ENCODE data around the gene MTURN. TPM values are rescaled to one million over a fixed set of nuclear protein-coding genes. Genes with fewer than 3 reads are reported as not detected.
A peak's percentile ranks its signal among the peaks of the same experiment; 100 is the strongest.

Gene MTURN
- total RNA-seq, 1 donor from 2014 or later, result 18.0 TPM

- Mint-ChIP-seq H3K27ac (peak overlapping the region; percentile 39), H3K4me3 (peak overlapping the region; percentile 38), H3K36me3 (peaks cover 2% of the 10 kb centered on the region), H3K9me3 (no peaks in the 10 kb centered on the region), H3K4me1 (peaks cover 86% of the 10 kb centered on the region), H3K27me3 (ENCODE audit: insufficient read depth, low read depth) (peaks cover 15% of the 10 kb centered on the region)
- no peak overlapping the region for H3K4me3 ChIP-seq
- peaks cover 30% of the 10 kb centered on the region for H3F3A ChIP-seq (ENCODE audit: low read depth)
- peaks cover 9% of the 10 kb centered on the region for H4K20me1 ChIP-seq (ENCODE audit: low read depth)
- no peak overlapping the region for H3K27ac ChIP-seq
- H3K4me2 ChIP-seq, result no peak overlapping the region
- H3K36me3 ChIP-seq, result no peaks in the 10 kb centered on the region
- no peak overlapping the region for H2AFZ ChIP-seq (replicated peaks)
- no peak for DNase-seq (ENCODE audit: low spot score)
- no peaks in the 10 kb centered on the region for H3K9me3 ChIP-seq (ENCODE audit: low read depth)
- H3K4me1 ChIP-seq, result peaks cover 41% of the 10 kb centered on the region
- H3K27me3 ChIP-seq, result no peaks in the 10 kb centered on the region
- TF ChIP-seq EZH2 (IDR thresholded peaks at IDR 0.05) (no peak), EZH2phosphoT487 (IDR thresholded peaks at IDR 0.05) (no peak), CTCF (IDR thresholded peaks at IDR 0.05) (no peak)
- H3K79me2 ChIP-seq (ENCODE audit: low read depth), result no peaks in the 10 kb centered on the region
- no peak overlapping the region for H3K9ac ChIP-seq
Observed at GRCh38 chr7:30166155-30166840, 31.5 kb downstream of the MTURN start.

- peaks cover 15% of the 10 kb centered on the region for H3K27me3 Mint-ChIP-seq (ENCODE audit: insufficient read depth, low read depth)
- peak overlapping the region; percentile 17 for H3K27ac Mint-ChIP-seq
- Histone ChIP-seq H3F3A (ENCODE audit: low read depth) (peaks cover 27% of the 10 kb centered on the region), H3K4me3 (no peak overlapping the region), H3K4me1 (peaks cover 35% of the 10 kb centered on the region), H4K20me1 (ENCODE audit: low read depth) (peaks cover 4% of the 10 kb centered on the region), H3K9ac (no peak overlapping the region), H3K36me3 (no peaks in the 10 kb centered on the region), H3K27me3 (no peaks in the 10 kb centered on the region), H3K27ac (no peak overlapping the region), H3K4me2 (no peak overlapping the region), H2AFZ (replicated peaks) (no peak overlapping the region), H3K9me3 (ENCODE audit: low read depth) (no peaks in the 10 kb centered on the region), H3K79me2 (ENCODE audit: low read depth) (no peaks in the 10 kb centered on the region)
- H3K36me3 Mint-ChIP-seq, result peaks cover 2% of the 10 kb centered on the region
- no peak for DNase-seq (ENCODE audit: low spot score)
- peak overlapping the region; percentile 57 for H3K4me3 Mint-ChIP-seq
- TF ChIP-seq CTCF (IDR thresholded peaks at IDR 0.05) (no peak), EZH2phosphoT487 (IDR thresholded peaks at IDR 0.05) (no peak), EZH2 (IDR thresholded peaks at IDR 0.05) (no peak)
- H3K4me1 Mint-ChIP-seq, result peaks cover 83% of the 10 kb centered on the region
- H3K9me3 Mint-ChIP-seq, result no peaks in the 10 kb centered on the region
Observed at GRCh38 chr7:30166841-30167235, 32.1 kb downstream of the MTURN start.

- H3K4me1 ChIP-seq, result peaks cover 28% of the 10 kb centered on the region
- no peaks in the 10 kb centered on the region for H3K27me3 ChIP-seq
- H3K9ac ChIP-seq, result no peak overlapping the region
- no peaks in the 10 kb centered on the region for H3K79me2 ChIP-seq (ENCODE audit: low read depth)
- peaks cover 18% of the 10 kb centered on the region for H3F3A ChIP-seq (ENCODE audit: low read depth)
- H3K9me3 Mint-ChIP-seq, result no peaks in the 10 kb centered on the region
- H3K4me1 Mint-ChIP-seq, result peaks cover 84% of the 10 kb centered on the region
- DNase-seq (ENCODE audit: low spot score), result no peak
- peak overlapping the region; percentile 28 for H3K4me3 Mint-ChIP-seq
- no peak overlapping the region for H3K27ac Mint-ChIP-seq
- no peak overlapping the region for H3K4me2 ChIP-seq
- no peak for TF ChIP-seq EZH2phosphoT487 (IDR thresholded peaks at IDR 0.05)
- no peak for TF ChIP-seq EZH2 (IDR thresholded peaks at IDR 0.05)
- no peak for TF ChIP-seq CTCF (IDR thresholded peaks at IDR 0.05)
- H3K4me3 ChIP-seq, result no peak overlapping the region
- H4K20me1 ChIP-seq (ENCODE audit: low read depth), result no peaks in the 10 kb centered on the region
- no peaks in the 10 kb centered on the region for H3K9me3 ChIP-seq (ENCODE audit: low read depth)
- no peaks in the 10 kb centered on the region for H3K36me3 ChIP-seq
- H2AFZ ChIP-seq (replicated peaks), result no peak overlapping the region
- H3K36me3 Mint-ChIP-seq, result peaks cover 2% of the 10 kb centered on the region
- H3K27ac ChIP-seq, result no peak overlapping the region
- H3K27me3 Mint-ChIP-seq (ENCODE audit: insufficient read depth, low read depth), result peaks cover 13% of the 10 kb centered on the region
Observed at GRCh38 chr7:30167901-30168300, 33.1 kb downstream of the MTURN start.

Data from neural progenitor cell (in vitro differentiated cells).